HepG2 (cell line): Measurements from ENCODE around the gene SMIM41. TPM values are rescaled to one million over a fixed set of nuclear protein-coding genes. Genes with fewer than 3 reads are reported as not detected.

ENCODE experiments used
- ATAC-seq: fragments of 200-7000 bp; cut with Tn5 transposase; 3 replicates; pipeline ENCODE4 v1.9.1; 2020; ENCODE audit warnings: mild to moderate bottlenecking, moderate library complexity
- BruUV-seq: library from RNA; stranded (reverse); fragments of 400-500 nt; replicated peaks from 2 replicates; lab custom pipeline; 2021; lab: Mats Ljungman, UMichigan
- CTCF ChIA-PET: fragments of 300-600 bp; formaldehyde crosslinking; extraction: SDS; loops from one replicate; lab custom pipeline; 2021; ENCODE audit warnings: low total read pairs, inconsistent platforms, low intra/inter-chr PET ratio; lab: Yijun Ruan, JAX
- POLR2A ChIA-PET: fragments of 350-600 bp; sonication (Branson Sonifier 250); formaldehyde crosslinking; loops from one replicate; lab custom pipeline; 2020; ENCODE audit warnings: antibody characterized with exemption, inconsistent platforms; lab: Yijun Ruan, JAX
- DNase-seq: peaks from one replicate; pipeline ENCODE4 v3.0.0-alpha.2; 2015; ENCODE audit warnings: low spot score
- FAIRE-seq: peaks from 3 replicates; lab custom pipeline; 2011; peaks lifted over from hg19 to GRCh38; lab: Jason Lieb, UNC
- H2AFZ ChIP-seq: one replicate; pipeline ENCODE4 v1.6.1; 2011; ENCODE audit warnings: low read length, inconsistent platforms
- H3K27ac ChIP-seq: fragments of 300-600 bp; 3 replicates; pipeline ENCODE4 v1.8.0; 2011; ENCODE audit warnings: mixed run types, mild to moderate bottlenecking, mixed read lengths, low read length, inconsistent platforms; ENCODE audit not compliant: insufficient read depth; ENCODE audit errors: extremely low read length
- H3K27me3 ChIP-seq, 2 experiments: fragments of 200-600 bp in 1 of 2; 2 replicates in 1 of 2; 3 replicates in 1 of 2; pipeline versions ENCODE4 v1.6.0 to v1.8.0; 2011; ENCODE audit warnings: low read length in 2 of 2, mild to moderate bottlenecking in 2 of 2, moderate library complexity in 2 of 2, inconsistent platforms in 1 of 2; ENCODE audit not compliant: insufficient read depth in 2 of 2, control insufficient read depth in 1 of 2
- H3K36me3 ChIP-seq, 2 experiments: fragments of 200-600 bp in 1 of 2; replicated peaks in 1 of 2; 2 replicates in 1 of 2; 3 replicates in 1 of 2; pipeline versions ENCODE4 v1.5.1 to v1.8.0; 2011; ENCODE audit warnings: low read length in 2 of 2, inconsistent platforms in 1 of 2; ENCODE audit not compliant: insufficient read depth in 2 of 2, control insufficient read depth in 1 of 2
- H3K4me1 ChIP-seq: 2 replicates; pipeline ENCODE4 v1.5.1; 2012; ENCODE audit warnings: low read length, inconsistent platforms; ENCODE audit not compliant: insufficient read depth
- H3K4me2 ChIP-seq: 2 replicates; pipeline ENCODE4 v1.6.0; 2011; ENCODE audit warnings: low read depth, low read length, inconsistent platforms
- H3K4me3 ChIP-seq, 3 experiments: fragments of 200-600 bp in 1 of 3; sonication (generic), shearing (Covaris generic) in 1 of 3; replicated peaks in 1 of 3; 2 replicates each; pipeline ENCODE4 v1.5.1; 2011 to 2016; ENCODE audit warnings: low read length in 3 of 3, inconsistent platforms in 2 of 3, low read depth in 2 of 3, mild to moderate bottlenecking in 2 of 3, control low read depth in 1 of 3, mixed read lengths in 1 of 3; ENCODE audit not compliant: insufficient read depth in 1 of 3
- H3K79me2 ChIP-seq: one replicate; pipeline ENCODE4 v1.6.1; 2011; ENCODE audit warnings: low read length, inconsistent platforms; ENCODE audit not compliant: insufficient read depth
- H3K9ac ChIP-seq: 2 replicates; pipeline ENCODE4 v1.6.0; 2011; ENCODE audit warnings: mild to moderate bottlenecking, low read depth, low read length, inconsistent platforms; ENCODE audit not compliant: insufficient read depth
- H3K9me3 ChIP-seq: 2 replicates; pipeline ENCODE4 v1.5.1; 2012; ENCODE audit warnings: mild to moderate bottlenecking, low read length
- H4K20me1 ChIP-seq: 2 replicates; pipeline ENCODE4 v1.6.0; 2011; ENCODE audit warnings: inconsistent platforms, mild to moderate bottlenecking, low read length, moderate library complexity; ENCODE audit not compliant: insufficient read depth
- HNF4G ChIP-seq, 2 experiments: sonication (generic) in 1 of 2; formaldehyde crosslinking in 1 of 2; IDR thresholded peaks; 2 replicates each; pipeline versions ENCODE4 v1.4.0 to v1.6.1; 2011 to 2020; ENCODE audit warnings: borderline replicate concordance in 2 of 2, low read depth in 2 of 2, mild to moderate bottlenecking in 2 of 2, low read length in 1 of 2, missing genetic modification reagents in 1 of 2, moderate library complexity in 1 of 2
- JUN ChIP-seq: sonication (generic); formaldehyde crosslinking; IDR thresholded peaks from 2 replicates; pipeline ENCODE4 v1.4.0; 2020; ENCODE audit warnings: mild to moderate bottlenecking, missing genetic modification reagents
- KAT2B ChIP-seq: fragments of 150-350 bp; IDR thresholded peaks from 2 replicates; pipeline ENCODE4 v1.6.1; 2014; ENCODE audit warnings: low read depth, low read length, borderline replicate concordance
- MZF1 ChIP-seq: sonication (generic); formaldehyde crosslinking; IDR thresholded peaks from 2 replicates; pipeline ENCODE4 v1.8.1; 2023; ENCODE audit warnings: mild to moderate bottlenecking, missing genetic modification reagents, borderline replicate concordance
- NFYB ChIP-seq: sonication (generic); formaldehyde crosslinking; IDR thresholded peaks from 2 replicates; pipeline ENCODE4 v1.4.0; 2020; ENCODE audit warnings: missing genetic modification reagents
- POLR2G ChIP-seq: fragments of 200-400 bp; formaldehyde crosslinking; IDR thresholded peaks from 2 replicates; pipeline ENCODE4 v1.6.1; 2018; ENCODE audit warnings: mild to moderate bottlenecking, low read depth, low read length, moderate library complexity
- SMAD1 ChIP-seq: sonication (generic); formaldehyde crosslinking; IDR thresholded peaks from 2 replicates; pipeline ENCODE4 v1.4.0; 2020; ENCODE audit warnings: missing genetic modification reagents, low read depth, mild to moderate bottlenecking, borderline replicate concordance
- SMYD3 ChIP-seq: sonication (generic); formaldehyde crosslinking; IDR thresholded peaks from 2 replicates; pipeline ENCODE4 v1.8.1; 2023; ENCODE audit warnings: mild to moderate bottlenecking, missing genetic modification reagents
- ZNF546 ChIP-seq: sonication (generic); formaldehyde crosslinking; conservative IDR thresholded peaks from 2 replicates; pipeline ENCODE4 v1.8.1; 2023; ENCODE audit warnings: mild to moderate bottlenecking, missing genetic modification reagents
- ZNF800 ChIP-seq: sonication (generic); formaldehyde crosslinking; IDR thresholded peaks from 2 replicates; pipeline ENCODE4 v1.4.0; 2020; ENCODE audit warnings: missing genetic modification reagents
- WGBS: methylation state at CpG from one replicate; pipeline ENCODE4 v1.1.6; 2017; ENCODE audit warnings: low lambda C conversion rate; 5-methylcytosine and 5-hydroxymethylcytosine counted together
- in situ Hi-C: cut with HindIII; loops from 2 replicates; pipeline ENCODE4 v1.10.0; 2017; ENCODE audit warnings: low pct_unique_long_range_greater_than_20kb; ENCODE audit not compliant: extremely low pct_ligation_motif_present
- intact Hi-C: fragments of 100-400 bp; cut with micrococcal nuclease; formaldehyde crosslinking; loops from one replicate; pipeline ENCODE4 v1.10.0; 2022; ENCODE audit not compliant: unreplicated experiment
- polyA plus RNA-seq, 8 experiments: library from polyadenylated mRNA; depleted of rRNA in 3 of 8; stranded (reverse) in 7 of 8; unstranded in 1 of 8; fragments of >200 nt; fragmentation: Illumina TruSeq in 4 of 8; extraction: Trizol in 4 of 8; gene quantifications; 2 replicates each; pipeline versions ENCODE4 v1.2.1 to v1.2.3, GENCODE V29; 2011 to 2016; ENCODE audit warnings: low read depth in 4 of 8, missing spikeins in 1 of 8, mixed read lengths in 1 of 8; ENCODE audit not compliant: insufficient read depth in 1 of 8
- total RNA-seq, 5 experiments: library from RNA; depleted of rRNA; stranded (reverse); fragments of >200 nt; fragmentation: Illumina TruSeq; extraction: Trizol; gene quantifications; 2 replicates each; pipeline ENCODE4 v1.2.3, GENCODE V29; 2016; ENCODE audit warnings: low read depth in 1 of 5
- TF ChIP-seq, protein P1 (sequence below): sonication (generic); formaldehyde crosslinking; IDR thresholded peaks from 2 replicates; pipeline ENCODE4 v1.8.1; 2023; ENCODE audit warnings: mild to moderate bottlenecking, missing genetic modification reagents, borderline replicate concordance
- TF ChIP-seq, protein P2 (sequence below): IDR thresholded peaks from 2 replicates; pipeline ENCODE4 v1.6.1; 2016; ENCODE audit warnings: low read depth

SMIM41 gene
- total and polyA plus RNA-seq, 2 of the 13 experiments (the other 11 are each of a cell fraction or from before 2014, with no cell fraction given) = not detected

- 7% methylated on average over 4 of the region's 9 CpGs for WGBS
- ChIA-PET POLR2A (no interaction called here), CTCF (no interaction called here)
- no peak for DNase-seq
- Histone ChIP-seq H3K4me2 (no peak overlapping the region), H3K27ac (no peak overlapping the region), H3K79me2 (no peaks in the 10 kb centered on the region), H3K9ac (no peak overlapping the region), H3K9me3 (no peaks in the 10 kb centered on the region), H3K27me3 (peaks cover 12 to 55% of the 10 kb centered on the region in 2 experiments), H3K36me3 (no peaks in the 10 kb centered on the region), H2AFZ (no peak overlapping the region), H3K4me1 (peaks cover 40% of the 10 kb centered on the region), H4K20me1 (no peaks in the 10 kb centered on the region), H3K4me3 (no peak overlapping the region)
- in situ Hi-C loops = no loop called here
- ATAC-seq = no peak
- no TSS peak for BruUV-seq
- no peak for FAIRE-seq
- intact Hi-C loops = no loop called here
- no peak for TF ChIP-seq KAT2B
- no peak for TF ChIP-seq NFYB (CRISPR knock-in tag)
- no peak for TF ChIP-seq ZNF546
- no peak for TF ChIP-seq MZF1 (CRISPR knock-in tag)
- TF ChIP-seq, protein P1, sequence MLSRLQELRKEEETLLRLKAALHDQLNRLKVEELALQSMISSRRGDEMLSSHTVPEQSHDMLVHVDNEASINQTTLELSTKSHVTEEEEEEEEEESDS (CRISPR knock-in tag) = no peak
- no peak for TF ChIP-seq SMAD1
- TF ChIP-seq, protein P2, sequence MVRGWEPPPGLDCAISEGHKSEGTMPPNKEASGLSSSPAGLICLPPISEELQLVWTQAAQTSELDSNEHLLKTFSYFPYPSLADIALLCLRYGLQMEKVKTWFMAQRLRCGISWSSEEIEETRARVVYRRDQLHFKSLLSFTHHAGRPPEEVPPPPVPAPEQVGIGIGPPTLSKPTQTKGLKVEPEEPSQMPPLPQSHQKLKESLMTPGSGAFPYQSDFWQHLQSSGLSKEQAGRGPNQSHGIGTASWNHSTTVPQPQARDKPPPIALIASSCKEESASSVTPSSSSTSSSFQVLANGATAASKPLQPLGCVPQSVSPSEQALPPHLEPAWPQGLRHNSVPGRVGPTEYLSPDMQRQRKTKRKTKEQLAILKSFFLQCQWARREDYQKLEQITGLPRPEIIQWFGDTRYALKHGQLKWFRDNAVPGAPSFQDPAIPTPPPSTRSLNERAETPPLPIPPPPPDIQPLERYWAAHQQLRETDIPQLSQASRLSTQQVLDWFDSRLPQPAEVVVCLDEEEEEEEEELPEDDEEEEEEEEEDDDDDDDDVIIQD (CRISPR knock-in tag) = no peak
- no peak for TF ChIP-seq JUN
- no peak for TF ChIP-seq ZNF800 (CRISPR knock-in tag)
- no peak for TF ChIP-seq SMYD3 (CRISPR knock-in tag)
- no peak for TF ChIP-seq HNF4G (IDR thresholded peaks at IDR 0.05; ENCODE audit: borderline replicate concordance, low read depth, low read length)
- no peak for TF ChIP-seq HNF4G (CRISPR knock-in tag; IDR thresholded peaks at IDR 0.05; ENCODE audit: borderline replicate concordance, low read depth)
- no peak for TF ChIP-seq POLR2G
These were observed 6.9 kb downstream of the SMIM41 start for GRCh38 chr12:52086366-52086765.
